ENCODE results near the gene HDLBP. TPM values are rescaled to one million over a fixed set of nuclear protein-coding genes. Genes with fewer than 3 reads are reported as not detected.

The HDLBP gene
- total RNA-seq, 1 donor from 2014 or later: 300 TPM

DNA sequence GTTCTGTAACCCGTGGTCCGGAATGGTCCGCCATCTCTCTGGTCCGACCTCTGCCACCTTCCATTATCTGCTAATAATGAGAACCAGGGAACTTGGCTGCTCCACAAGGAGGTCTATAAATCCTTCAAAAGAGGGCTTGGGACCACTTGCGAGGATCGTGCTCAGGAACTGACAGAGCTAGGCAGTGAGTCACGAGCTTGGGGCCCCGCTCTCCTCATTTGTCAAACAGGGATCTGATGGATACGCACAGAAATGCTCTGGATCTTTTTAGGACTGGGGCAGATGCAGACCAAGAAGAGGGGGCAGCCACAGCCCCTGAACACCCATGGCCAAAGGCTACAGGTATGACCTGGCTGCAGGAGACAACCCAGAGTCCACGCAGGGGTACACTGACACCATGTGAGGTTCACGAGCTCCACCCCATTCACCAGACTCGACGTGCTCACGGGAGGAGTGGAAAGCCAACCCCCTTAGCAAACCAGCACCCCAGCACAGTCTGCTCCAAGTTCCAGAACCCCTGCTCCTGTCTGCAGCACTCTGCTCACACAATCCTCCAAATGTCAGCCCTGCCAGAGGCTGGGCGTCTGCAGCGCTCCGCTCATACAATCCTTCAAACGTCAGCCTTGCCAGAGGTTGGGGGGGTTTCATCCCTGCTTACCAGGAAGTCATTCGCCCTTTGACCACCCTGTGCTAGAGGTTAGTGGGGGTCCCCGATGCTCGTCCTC is 81.2 kb downstream of the HDLBP start:
- Histone ChIP-seq H3K27me3 (no peaks in the 10 kb centered on the region), H3K4me3 (no peak overlapping the region)
- intact Hi-C loops (cut with DNase I): no loop called here

DNA sequence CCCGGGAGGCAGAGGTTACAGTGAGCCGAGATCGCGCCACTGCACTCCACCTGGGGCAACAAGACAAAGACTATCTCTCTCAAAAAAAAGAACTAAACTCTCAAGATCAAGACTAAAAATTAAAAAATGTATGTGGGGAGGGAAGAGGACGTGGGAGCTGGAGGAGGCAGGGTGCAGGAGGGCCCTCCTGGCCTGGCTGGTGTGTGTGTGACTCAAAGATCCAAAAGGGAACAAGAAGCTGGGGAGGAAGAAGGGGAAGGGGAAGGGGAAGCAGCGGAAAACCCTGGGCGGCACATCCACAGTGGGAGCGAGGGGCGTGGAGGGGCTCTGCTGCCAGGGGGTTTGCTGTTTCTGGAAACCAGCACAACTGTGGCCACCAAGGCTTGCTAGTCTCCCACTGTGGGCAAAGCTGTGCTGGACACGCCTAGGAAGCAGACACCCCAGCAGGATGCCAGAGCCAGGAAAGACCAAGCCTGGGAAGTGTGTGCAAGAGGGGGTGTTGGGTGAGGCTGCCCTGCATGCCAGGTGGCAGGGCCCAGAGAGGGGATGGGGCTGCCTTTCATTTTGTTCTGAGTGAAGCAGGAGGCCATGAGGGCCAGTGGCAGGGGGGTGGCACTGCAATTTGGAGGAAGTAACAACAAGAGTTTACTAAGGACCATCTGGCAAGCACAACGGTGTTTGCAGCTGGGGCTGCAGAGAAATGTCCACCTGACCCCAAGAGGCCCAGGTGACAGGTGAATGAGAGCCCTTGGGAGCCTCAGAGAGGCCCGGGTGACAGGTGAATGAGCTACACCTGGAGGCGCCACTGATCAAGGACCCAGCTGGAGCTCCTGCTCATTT is 82.5 kb downstream of the HDLBP start:
- no peak for DNase-seq (ENCODE audit: extremely low spot score in 2 of 2)
- Histone ChIP-seq H3K4me1 (no peaks in the 10 kb centered on the region), H3K36me3 (peaks cover 5 to 97% of the 10 kb centered on the region in 2 donors), H3K27me3 (no peaks in the 10 kb centered on the region), H3K9me3 (no peaks in the 10 kb centered on the region), H3K4me3 (no peak overlapping the region), H3K27ac (no peak overlapping the region)
- no peak for TF ChIP-seq POLR2A (IDR thresholded peaks at IDR 0.05)
- no peak for TF ChIP-seq POLR2AphosphoS5 (IDR thresholded peaks at IDR 0.05; ENCODE audit: insufficient read depth in 1 of 2, low read depth in 1 of 2)
- TF ChIP-seq, protein P1, sequence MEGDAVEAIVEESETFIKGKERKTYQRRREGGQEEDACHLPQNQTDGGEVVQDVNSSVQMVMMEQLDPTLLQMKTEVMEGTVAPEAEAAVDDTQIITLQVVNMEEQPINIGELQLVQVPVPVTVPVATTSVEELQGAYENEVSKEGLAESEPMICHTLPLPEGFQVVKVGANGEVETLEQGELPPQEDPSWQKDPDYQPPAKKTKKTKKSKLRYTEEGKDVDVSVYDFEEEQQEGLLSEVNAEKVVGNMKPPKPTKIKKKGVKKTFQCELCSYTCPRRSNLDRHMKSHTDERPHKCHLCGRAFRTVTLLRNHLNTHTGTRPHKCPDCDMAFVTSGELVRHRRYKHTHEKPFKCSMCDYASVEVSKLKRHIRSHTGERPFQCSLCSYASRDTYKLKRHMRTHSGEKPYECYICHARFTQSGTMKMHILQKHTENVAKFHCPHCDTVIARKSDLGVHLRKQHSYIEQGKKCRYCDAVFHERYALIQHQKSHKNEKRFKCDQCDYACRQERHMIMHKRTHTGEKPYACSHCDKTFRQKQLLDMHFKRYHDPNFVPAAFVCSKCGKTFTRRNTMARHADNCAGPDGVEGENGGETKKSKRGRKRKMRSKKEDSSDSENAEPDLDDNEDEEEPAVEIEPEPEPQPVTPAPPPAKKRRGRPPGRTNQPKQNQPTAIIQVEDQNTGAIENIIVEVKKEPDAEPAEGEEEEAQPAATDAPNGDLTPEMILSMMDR (IDR thresholded peaks at IDR 0.05): no peak
- intact Hi-C loops (cut with DNase I): no loop called here

More for the DNA sequence above, 81.2 kb downstream of the HDLBP start:
- TF ChIP-seq, protein P1 (IDR thresholded peaks at IDR 0.05): no peak
- TF ChIP-seq POLR2AphosphoS5 (IDR thresholded peaks at IDR 0.05; ENCODE audit: insufficient read depth in 1 of 2, low read depth in 1 of 2): peak in 1 of 2 donors; percentile 8
- no peak for DNase-seq (ENCODE audit: extremely low spot score in 2 of 2)
- no peak overlapping the region for H3K27ac ChIP-seq
- H3K36me3 ChIP-seq: peaks cover 5 to 97% of the 10 kb centered on the region in 2 donors
- no peaks in the 10 kb centered on the region for H3K9me3 ChIP-seq
- no peaks in the 10 kb centered on the region for H3K4me1 ChIP-seq

DNA sequence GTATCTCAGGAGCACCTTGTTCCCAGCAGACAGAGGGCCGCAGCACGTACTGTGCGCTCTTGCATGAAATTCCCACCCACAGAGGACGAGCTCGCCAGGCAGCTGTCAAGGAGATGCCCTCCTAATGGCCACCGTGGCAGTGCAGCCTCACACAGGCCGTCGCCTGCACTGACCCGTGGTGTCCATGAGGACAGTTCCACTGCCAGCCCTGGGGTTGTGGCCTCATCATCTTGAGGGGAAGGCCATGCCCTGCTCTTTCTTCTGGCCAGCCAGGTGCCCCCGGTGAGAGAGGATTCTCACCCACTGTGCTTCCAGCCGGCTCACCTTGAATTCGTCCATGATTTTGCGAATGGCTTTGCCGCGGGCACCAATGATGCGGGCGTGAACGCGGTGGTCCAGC is 85.0 kb downstream of the HDLBP start:
- Histone ChIP-seq H3K27ac (no peak overlapping the region), H3K4me1 (no peaks in the 10 kb centered on the region), H3K36me3 (peaks cover 5 to 87% of the 10 kb centered on the region in 2 donors), H3K9me3 (no peaks in the 10 kb centered on the region), H3K4me3 (no peak overlapping the region), H3K27me3 (no peaks in the 10 kb centered on the region)
- TF ChIP-seq, protein P1 (IDR thresholded peaks at IDR 0.05): no peak
- TF ChIP-seq POLR2AphosphoS5 (IDR thresholded peaks at IDR 0.05; ENCODE audit: insufficient read depth in 1 of 2, low read depth in 1 of 2): no peak
- no peak for TF ChIP-seq POLR2A (IDR thresholded peaks at IDR 0.05)
- intact Hi-C loops (cut with DNase I): no loop called here
- no peak for DNase-seq (ENCODE audit: extremely low spot score in 2 of 2)

DNA sequence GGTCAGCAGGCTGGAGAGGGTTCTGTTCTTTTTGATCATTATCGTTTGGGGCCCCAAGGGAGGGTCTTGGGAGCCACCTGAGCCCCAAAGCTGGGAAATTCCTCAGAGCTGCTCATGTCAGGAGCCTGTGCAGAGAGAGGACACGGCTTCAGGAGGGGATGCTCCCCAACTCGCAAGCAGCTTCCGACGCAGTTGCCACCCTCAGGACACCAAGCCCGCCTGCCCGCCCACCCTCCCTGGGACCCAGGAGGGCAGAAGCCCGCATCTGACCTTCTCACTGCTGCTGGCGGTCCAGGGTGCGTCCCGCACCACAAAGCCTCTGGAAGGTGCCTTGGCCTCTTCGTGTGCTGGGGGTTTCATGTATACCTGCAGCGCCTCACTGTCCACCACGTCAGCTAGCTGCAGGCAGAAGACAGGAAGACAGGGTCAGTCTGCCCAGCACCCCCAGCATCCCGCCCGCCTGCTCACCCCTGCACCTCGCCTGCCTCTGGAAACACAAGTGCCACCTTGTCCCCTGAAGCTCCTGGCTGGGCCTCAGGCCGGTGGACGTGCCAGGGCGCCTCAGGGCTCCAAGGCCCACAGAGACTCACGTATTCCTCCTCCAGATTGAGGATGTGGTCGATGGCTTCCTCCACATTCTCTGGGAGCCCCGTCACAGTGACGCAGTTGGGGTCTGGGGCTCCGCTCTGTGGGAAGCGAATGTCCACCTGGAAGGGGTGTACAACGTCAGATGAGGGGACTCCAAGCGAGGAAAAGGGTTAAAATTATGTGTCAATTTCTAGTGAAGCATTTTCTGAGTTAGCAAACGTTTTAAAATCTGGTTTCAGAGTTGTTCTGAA is 85.7 kb downstream of the HDLBP start:
- H3K27ac ChIP-seq: no peak overlapping the region
- H3K4me1 ChIP-seq: peaks cover under 1% of the 10 kb centered on the region
- intact Hi-C loops (cut with DNase I): loop anchor here (10.0 kb wide), 1 partner anchor 75 kb away; no protein-coding TSS in a partner anchor
- no peaks in the 10 kb centered on the region for H3K9me3 ChIP-seq
- H3K27me3 ChIP-seq: no peaks in the 10 kb centered on the region
- peaks cover 5 to 80% of the 10 kb centered on the region in 2 donors for H3K36me3 ChIP-seq
- no peak for DNase-seq (ENCODE audit: extremely low spot score in 2 of 2)
- H3K4me3 ChIP-seq: no peak overlapping the region
- TF ChIP-seq, protein P1 (IDR thresholded peaks at IDR 0.05): no peak
- TF ChIP-seq POLR2AphosphoS5 (IDR thresholded peaks at IDR 0.05; ENCODE audit: insufficient read depth in 1 of 2, low read depth in 1 of 2) (no peak), POLR2A (IDR thresholded peaks at IDR 0.05) (no peak)
